Tibial nerve (tissue), 4 donors: ENCODE results near the gene LSM11.

Source experiments
- EP300 ChIP-seq, 2 donors: sonication (generic); formaldehyde crosslinking; IDR thresholded peaks; one replicate each; pipeline ENCODE4 v1.6.1; 2017; ENCODE audit warnings: antibody characterized with exemption in 2 of 2, mild to moderate bottlenecking in 1 of 2
- POLR2A ChIP-seq, 2 donors: fragments of 450-650 bp; IDR thresholded peaks; one replicate each; pipeline ENCODE4 v1.6.1; 2017; ENCODE audit warnings: antibody characterized with exemption in 2 of 2, mild to moderate bottlenecking in 2 of 2, moderate library complexity in 2 of 2
- TF ChIP-seq, protein P1 (sequence below), 5 experiments: fragments of 200-600 bp in 3 of 5; fragments of 450-650 bp in 2 of 5; sonication (generic) in 3 of 5; IDR thresholded peaks; one replicate each; pipeline ENCODE4 v1.5.1; 2016 to 2019; ENCODE audit warnings: antibody characterized with exemption in 5 of 5, mild to moderate bottlenecking in 3 of 5, moderate library complexity in 2 of 5

DNA sequence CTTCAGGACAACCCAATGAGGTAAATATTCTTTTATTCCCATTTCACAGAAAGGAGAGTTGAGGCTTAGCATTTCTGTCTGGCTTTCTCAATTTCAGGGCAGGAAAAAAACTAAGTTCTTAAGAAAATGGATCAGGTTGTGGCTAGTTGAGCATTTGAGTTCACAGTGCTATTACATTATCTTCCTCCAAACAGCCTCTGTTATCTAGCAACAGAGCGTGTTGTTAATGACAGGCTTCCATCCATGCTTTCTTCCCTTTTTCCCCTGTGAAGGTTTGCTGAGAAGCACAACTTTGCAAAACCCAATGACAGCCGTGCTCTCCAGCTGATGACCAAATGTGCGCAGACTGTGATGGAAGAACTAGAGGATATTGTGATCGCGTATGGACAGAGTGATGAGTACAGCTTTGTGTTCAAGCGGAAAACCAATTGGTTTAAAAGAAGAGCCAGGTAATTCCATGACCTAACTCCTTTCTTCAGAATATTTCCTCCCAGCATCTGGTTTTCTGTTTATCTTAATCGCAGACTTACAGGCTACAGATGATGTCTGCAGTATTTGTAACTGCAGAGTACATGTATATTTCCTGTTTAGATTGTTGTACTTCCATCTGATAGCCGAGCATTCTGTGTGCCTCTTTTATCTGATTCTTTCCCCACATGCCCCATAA is 10.8 kb upstream of the LSM11 start:
- TF ChIP-seq, protein P1, sequence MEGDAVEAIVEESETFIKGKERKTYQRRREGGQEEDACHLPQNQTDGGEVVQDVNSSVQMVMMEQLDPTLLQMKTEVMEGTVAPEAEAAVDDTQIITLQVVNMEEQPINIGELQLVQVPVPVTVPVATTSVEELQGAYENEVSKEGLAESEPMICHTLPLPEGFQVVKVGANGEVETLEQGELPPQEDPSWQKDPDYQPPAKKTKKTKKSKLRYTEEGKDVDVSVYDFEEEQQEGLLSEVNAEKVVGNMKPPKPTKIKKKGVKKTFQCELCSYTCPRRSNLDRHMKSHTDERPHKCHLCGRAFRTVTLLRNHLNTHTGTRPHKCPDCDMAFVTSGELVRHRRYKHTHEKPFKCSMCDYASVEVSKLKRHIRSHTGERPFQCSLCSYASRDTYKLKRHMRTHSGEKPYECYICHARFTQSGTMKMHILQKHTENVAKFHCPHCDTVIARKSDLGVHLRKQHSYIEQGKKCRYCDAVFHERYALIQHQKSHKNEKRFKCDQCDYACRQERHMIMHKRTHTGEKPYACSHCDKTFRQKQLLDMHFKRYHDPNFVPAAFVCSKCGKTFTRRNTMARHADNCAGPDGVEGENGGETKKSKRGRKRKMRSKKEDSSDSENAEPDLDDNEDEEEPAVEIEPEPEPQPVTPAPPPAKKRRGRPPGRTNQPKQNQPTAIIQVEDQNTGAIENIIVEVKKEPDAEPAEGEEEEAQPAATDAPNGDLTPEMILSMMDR (IDR thresholded peaks at IDR 0.05), result no peak
- TF ChIP-seq POLR2A (IDR thresholded peaks at IDR 0.05) (no peak), EP300 (IDR thresholded peaks at IDR 0.05) (no peak)
